ENCODE results near the gene ARHGAP26.
"Not testable (repeated sequence)": the region's sequence is repeated elsewhere in the genome, so short reads cannot be mapped to it uniquely, and the experiment has no call there.

Gene ARHGAP26

GRCh38 chr5:142998316-142999020 is 228.3 kb downstream of the ARHGAP26 start:
- no peak for DNase-seq

DNA sequence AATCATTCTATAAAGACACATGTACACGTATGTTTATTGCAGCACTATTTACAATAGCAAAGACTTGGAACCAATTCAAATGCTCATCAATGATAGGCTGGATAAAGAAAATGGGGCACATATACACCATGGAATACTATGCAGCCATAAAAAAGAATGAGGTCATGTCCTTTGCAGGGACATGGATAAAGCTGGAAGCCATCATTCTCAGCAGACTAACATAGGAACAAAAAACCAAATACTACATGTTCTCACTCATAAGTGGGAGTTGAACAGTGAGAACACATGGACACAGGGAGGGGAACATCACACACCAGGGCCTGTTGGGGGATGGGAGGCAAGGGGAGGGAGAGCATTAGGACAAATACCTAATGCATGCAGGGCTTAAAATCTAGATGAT is 230.4 kb downstream of the ARHGAP26 start:
- not testable (repeated sequence) for DNase-seq

DNA sequence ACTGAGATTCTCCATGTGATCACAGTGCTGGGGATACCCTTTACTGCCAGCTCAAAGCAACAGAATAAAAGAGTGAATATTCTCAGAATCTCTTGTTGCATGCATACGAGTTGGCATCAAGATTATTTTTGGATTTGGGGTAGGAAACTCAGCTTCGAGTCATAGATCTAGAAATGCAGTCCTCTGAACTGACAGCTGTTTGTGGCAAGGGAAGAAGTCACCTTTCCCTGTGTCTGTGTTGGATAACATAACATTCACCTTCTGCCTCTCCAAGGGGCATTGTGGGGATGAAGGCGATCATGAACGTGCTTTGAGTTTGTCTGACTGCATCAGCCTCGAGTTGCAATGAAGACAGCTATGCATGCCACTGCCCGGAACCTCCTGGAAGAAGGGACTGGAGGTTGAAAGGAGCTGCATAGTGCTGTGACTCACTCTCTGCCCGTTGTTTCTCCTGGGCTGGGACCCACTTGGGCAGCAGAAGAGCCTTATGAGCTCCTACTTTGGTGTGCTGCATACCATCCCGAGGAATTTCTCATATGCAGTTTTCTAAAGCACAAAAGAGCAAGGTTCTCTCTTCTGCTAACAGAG is 231.7 kb downstream of the ARHGAP26 start:
- no peak for DNase-seq

GRCh38 chr5:143002459-143003327 is 232.5 kb downstream of the ARHGAP26 start:
- DNase-seq = peak; percentile 17 to 64

DNA sequence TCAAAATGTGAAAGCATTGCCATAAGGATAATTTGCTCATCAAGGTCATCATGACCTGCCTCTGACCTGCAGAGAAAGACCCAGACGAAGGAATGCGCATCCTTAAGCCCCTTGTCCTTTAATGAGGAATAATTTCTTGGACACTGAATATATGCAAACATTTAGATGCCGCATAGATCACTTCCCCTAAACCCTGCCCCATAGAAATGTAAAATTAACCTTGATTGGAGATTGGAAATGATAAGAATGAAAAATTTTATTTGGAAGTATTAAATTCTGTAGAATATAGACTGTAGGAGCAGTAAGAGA is 233.1 kb downstream of the ARHGAP26 start:
- DNase-seq = no peak

DNA sequence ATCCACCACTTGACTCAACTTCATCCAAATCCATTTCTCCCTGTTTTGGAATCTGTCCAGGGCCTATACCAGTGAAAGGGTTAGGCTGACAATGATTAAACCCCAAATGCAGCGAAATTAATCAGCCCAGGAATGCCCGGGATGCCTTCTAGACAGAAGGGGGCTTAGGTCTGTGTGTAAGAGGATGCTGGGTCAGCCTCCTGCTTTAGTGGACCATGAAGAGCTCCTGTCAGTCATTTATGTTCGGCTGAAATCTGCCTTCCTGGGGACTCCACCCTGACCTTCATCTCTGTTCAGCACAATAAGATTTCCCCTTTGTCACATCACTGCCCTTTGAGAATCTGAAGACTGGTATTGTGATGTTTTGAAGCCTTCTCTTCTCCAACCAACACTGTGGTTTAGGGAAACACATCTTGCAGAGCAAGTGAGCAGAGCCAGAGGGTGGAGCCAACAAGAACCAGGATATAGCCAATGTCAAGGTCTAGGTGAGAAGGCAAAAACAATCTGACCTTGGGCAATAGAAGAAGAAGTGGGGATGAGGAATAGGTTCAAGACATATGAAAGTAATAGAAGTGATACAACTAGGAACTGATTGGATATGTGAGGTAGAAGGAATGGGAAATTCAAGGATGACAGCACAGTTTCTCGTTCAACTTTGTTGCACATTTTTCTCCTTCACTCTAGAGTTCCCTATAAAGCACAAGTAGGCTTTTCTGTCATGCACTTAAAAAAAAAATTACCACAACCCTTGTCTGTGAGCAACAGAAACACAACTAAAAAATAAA is 234.4 kb downstream of the ARHGAP26 start:
- no peak for DNase-seq

- DNase-seq = no peak
Observed at GRCh38 chr5:143006501-143006900, 236.3 kb downstream of the ARHGAP26 start.

DNA sequence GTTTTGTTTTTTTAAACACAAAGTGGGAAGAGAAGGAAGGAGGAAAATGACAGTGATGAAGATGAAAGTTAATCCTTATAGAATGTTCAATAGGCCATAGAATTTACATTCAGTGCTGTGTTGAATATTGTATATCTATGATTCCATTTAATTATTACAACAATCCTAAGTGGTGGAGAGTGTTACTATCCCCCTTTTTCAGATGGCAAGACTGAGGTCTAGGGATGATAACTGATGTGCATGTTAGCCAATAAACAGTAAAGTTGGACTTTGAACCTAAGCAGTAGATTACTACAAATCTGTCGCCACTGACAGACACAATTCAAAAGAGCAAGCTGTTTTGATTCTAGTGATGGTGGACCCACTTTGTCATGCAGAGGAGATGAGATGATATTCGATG is 237.9 kb downstream of the ARHGAP26 start:
- DNase-seq = no peak

- peak; percentile 47 to 87 for DNase-seq
Observed at GRCh38 chr5:143008809-143009521, 238.8 kb downstream of the ARHGAP26 start.

- no peak for DNase-seq
Observed at GRCh38 chr5:143010351-143010750, 240.2 kb downstream of the ARHGAP26 start.

GRCh38 chr5:143011585-143011984 is 241.4 kb downstream of the ARHGAP26 start:
- DNase-seq = no peak

DNA sequence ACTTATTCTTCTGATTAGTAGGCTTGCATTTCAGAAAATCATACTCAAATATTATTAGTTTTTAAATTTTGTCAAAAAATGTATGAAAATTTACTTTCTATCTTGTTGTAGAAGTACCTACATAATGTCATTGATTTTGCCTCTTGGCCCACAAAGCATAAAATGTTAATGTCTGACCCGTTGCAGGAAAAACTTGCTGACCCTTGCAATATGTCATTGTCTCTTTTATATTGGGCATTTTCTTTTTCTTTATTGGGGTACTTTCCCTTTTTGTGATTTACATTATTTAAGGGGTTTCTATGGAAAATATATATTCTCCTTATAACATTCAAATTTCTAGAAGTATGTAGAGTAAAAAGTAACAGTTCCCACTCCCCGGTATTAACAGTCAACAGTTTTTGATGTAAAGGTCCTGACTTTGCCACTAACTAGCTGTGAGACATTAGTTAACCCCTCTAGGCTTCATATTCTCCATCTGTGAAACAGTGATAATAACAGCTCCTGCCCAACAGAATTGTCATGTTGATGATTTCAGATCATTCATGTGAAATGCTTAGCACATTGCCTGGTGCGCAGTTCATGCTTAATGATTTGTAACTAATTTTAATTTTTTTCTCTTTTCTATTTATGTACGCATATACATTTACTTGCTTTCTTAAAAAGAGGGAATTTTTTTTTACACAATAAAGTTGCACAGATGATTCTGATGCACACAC is 243.2 kb downstream of the ARHGAP26 start:
- DNase-seq = no peak

GRCh38 chr5:143014017-143014651 is 244.0 kb downstream of the ARHGAP26 start:
- DNase-seq = peak in 1 of 2 experiments; percentile 25

DNA sequence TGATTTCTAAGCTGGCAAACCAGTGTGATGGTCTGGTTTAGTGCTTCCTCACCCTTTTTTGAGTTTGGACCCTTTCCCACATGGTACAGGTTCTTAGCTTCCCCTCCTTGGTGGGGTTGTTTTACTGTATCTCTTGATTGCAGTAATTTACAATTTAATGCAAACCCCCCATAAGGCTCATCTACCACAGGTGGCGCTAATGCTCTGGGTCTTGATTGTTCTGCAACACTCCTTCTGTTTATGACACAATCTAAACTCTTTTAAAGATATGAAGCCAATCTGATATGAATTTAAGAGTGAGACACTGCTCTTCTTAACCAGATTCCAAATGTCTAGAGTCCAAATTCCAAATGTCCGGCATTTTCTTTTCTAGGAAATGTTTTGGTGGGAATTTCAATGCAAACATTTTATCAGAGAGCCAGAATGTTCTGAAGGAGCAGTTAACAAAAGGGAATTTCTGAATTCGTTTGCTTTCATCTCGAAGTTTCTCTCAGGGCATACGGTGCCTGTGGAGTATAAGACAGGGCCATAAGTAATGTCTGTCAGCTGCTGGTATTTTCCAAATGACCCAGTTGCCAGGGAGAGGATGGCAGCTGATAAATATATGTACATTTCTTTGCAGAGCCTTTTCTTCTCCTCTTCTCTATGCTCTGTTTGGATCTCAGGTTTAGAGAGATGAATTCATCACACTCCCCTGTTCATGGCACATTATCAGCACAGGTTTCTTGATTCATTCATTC is 246.8 kb downstream of the ARHGAP26 start:
- DNase-seq = peak; percentile 27 to 32

DNA sequence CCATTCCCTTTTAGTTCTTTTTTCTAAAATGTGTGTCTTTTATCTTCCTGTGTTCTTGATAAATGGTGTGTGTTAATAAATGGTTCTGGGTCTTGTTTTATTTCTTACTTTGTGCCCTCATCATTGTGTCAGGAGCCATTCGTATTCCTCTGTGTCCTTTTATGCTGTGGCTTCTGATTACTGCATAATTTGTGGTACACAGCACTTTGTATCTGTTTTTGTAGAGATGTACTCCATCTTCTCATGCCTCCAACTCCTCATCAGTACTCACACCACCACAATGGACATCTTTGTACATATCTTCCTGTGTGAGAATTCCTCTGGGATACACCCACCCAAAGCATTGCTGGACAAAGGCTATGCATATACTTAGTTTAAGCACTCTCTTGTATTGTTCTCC is 247.4 kb downstream of the ARHGAP26 start:
- DNase-seq = no peak

DNA sequence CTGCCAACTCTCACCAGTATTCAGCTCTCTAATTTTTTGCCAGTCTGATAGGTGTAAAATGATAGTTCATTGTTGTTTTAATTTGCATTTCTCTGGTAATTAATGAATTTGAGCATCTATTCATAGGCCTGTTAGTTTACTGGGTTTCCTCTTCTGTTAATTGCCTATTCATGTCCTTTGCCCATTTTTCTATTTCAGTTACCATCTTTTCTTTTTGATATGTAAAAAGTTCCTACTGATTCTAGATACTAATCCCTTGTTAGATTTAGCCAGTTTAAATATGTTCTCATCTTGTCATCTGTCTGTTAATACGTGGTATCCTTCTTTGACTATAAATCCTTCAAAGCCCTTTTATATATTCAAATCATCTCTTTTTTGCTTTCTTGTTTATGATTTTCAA is 247.8 kb downstream of the ARHGAP26 start:
- DNase-seq = no peak

GRCh38 chr5:143019157-143019556 is 249.0 kb downstream of the ARHGAP26 start:
- DNase-seq = no peak

DNA sequence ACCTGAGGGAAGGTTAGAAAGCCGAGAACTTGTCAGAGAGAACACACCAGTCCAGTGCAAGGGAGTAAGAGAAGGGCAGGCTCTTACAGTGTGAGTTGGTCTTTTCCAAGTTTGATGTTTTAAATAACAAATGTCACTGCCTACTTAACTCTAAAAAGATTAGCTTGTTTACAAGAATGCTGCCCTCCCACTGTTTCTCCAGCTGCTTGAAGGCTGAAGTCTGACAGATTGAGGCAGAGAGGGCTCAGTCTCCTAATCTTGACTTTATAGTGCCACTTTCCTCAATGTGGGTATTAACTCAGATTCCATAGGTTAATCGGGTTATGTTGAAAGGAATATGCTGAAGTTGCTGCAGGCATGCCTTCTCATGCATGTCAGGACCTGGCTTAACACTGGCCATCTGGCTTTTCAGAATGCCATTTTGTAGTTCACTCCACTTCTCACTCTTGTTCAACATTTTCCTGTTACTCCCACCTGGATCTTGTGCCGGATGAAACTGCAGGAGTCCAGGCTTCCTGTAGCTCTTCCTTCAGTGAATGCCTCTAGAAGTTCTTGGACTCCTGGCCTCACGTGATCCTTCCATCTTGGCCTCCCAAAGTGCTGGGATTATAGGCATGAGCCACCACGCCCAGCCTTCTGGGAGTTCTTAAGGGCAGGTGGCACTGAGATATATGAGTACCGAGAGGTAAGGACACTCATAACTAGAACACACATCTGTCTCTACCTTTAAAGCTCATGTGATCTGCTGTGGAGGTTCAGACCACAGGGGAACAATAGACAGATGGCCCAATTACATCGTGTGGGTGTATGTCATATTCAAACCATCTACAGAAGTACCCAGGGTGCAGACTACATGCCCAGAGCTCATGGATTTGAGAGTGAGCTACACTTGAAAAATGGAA is 249.7 kb downstream of the ARHGAP26 start:
- no peak for DNase-seq

DNA sequence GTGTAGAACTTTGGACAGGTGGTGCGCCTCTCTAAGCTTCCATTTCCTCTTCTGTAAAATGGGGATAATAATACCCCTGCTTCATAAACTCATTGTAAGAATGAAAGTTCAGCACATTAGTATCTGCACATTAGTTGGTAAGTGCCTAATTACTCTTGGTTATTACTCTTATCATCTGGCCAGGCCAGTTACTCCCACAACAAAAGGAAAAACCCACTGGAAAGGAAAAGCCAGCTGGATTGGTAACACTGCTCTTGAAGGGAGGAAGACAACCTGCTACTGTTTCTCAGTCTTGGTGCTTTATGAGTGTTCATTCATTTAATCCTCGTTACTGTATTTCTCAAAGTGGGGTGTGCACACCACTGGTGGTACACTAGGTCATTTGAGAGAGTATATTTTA is 251.4 kb downstream of the ARHGAP26 start:
- DNase-seq = no peak
